ENCODE measurements around the gene HSD17B2. TPM values are rescaled to one million over a fixed set of nuclear protein-coding genes. Genes with fewer than 3 reads are reported as not detected.
"Not testable (repeated sequence)": the region's sequence is repeated elsewhere in the genome, so short reads cannot be mapped to it uniquely, and the experiment has no call there.

Gene HSD17B2
- total RNA-seq, 1 experiment from 2014 or later = 0.55 TPM

- DNase-seq (ENCODE audit: low spot score) (no peak), ATAC-seq (no peak)
- Mint-ChIP-seq H3K27ac (no peak overlapping the region), H3K36me3 (peaks cover 44% of the 10 kb centered on the region), H3K27me3 (ENCODE audit: low read depth) (peaks cover 19% of the 10 kb centered on the region), H3K4me1 (peaks cover 16% of the 10 kb centered on the region), H3K4me3 (no peak overlapping the region), H3K9me3 (peaks cover 56% of the 10 kb centered on the region)
- no peak for TF ChIP-seq MAX (CRISPR knock-in tag; IDR thresholded peaks at IDR 0.05)
- no peak for TF ChIP-seq MLX (CRISPR knock-in tag; IDR thresholded peaks at IDR 0.05)
- no peak for TF ChIP-seq GTF2I (CRISPR knock-in tag; conservative IDR thresholded peaks at IDR 0.05)
- TF ChIP-seq RELA (CRISPR knock-in tag; IDR thresholded peaks at IDR 0.05; ENCODE audit: borderline replicate concordance) = no peak
- no peak for TF ChIP-seq MYBL2 (CRISPR knock-in tag; IDR thresholded peaks at IDR 0.05)
- no peak for TF ChIP-seq ESRRA (CRISPR knock-in tag; IDR thresholded peaks at IDR 0.05; ENCODE audit: borderline replicate concordance)
- TF ChIP-seq GRHL2 (CRISPR knock-in tag; IDR thresholded peaks at IDR 0.05; ENCODE audit: insufficient replicate concordance, severe bottlenecking) = no peak
- no peak for TF ChIP-seq PRRX2 (CRISPR knock-in tag; IDR thresholded peaks at IDR 0.05)
- no peak for TF ChIP-seq ZNF263 (CRISPR knock-in tag; IDR thresholded peaks at IDR 0.05; ENCODE audit: low read depth)
- no peak for TF ChIP-seq ELF4 (CRISPR knock-in tag; IDR thresholded peaks at IDR 0.05; ENCODE audit: low read depth)
- TF ChIP-seq ZNF416 (CRISPR knock-in tag; IDR thresholded peaks at IDR 0.05) = no peak
- no peak for TF ChIP-seq CTCF (IDR thresholded peaks at IDR 0.05)
- no peak for TF ChIP-seq FOXK1 (CRISPR knock-in tag; IDR thresholded peaks at IDR 0.05)
- TF ChIP-seq RORB (CRISPR knock-in tag; IDR thresholded peaks at IDR 0.05) = no peak
- no peak for TF ChIP-seq ZNF219 (CRISPR knock-in tag; IDR thresholded peaks at IDR 0.05; ENCODE audit: borderline replicate concordance)
- no peak for TF ChIP-seq CBFB (CRISPR knock-in tag; IDR thresholded peaks at IDR 0.05; ENCODE audit: low read depth)
- ChIA-PET CTCF (no interaction called here), POLR2A (no interaction called here)
These were observed 26.0 kb upstream of the HSD17B2 start for GRCh38 chr16:82008957-82009592.

- H3K27ac Mint-ChIP-seq; H3K4me3 Mint-ChIP-seq; POLR2A ChIA-PET; ATAC-seq; CTCF ChIA-PET; DNase-seq (ENCODE audit: low spot score): not testable (repeated sequence)
- Mint-ChIP-seq H3K36me3 (peaks cover 44% of the 10 kb centered on the region), H3K27me3 (ENCODE audit: low read depth) (peaks cover 19% of the 10 kb centered on the region), H3K9me3 (peaks cover 57% of the 10 kb centered on the region), H3K4me1 (peaks cover 13% of the 10 kb centered on the region)
These were observed 25.3 kb upstream of the HSD17B2 start for GRCh38 chr16:82009789-82010188.

GRCh38 chr16:82010649-82011048 is 24.4 kb upstream of the HSD17B2 start:
- H3K4me3 Mint-ChIP-seq = no peak overlapping the region
- ChIA-PET CTCF (no interaction called here), POLR2A (no interaction called here)
- H3K4me1 Mint-ChIP-seq = peaks cover 4% of the 10 kb centered on the region
- ATAC-seq = no peak
- H3K27me3 Mint-ChIP-seq (ENCODE audit: low read depth) = peaks cover 20% of the 10 kb centered on the region
- peaks cover 65% of the 10 kb centered on the region for H3K9me3 Mint-ChIP-seq
- H3K27ac Mint-ChIP-seq = no peak overlapping the region
- no peak for DNase-seq (ENCODE audit: low spot score)
- H3K36me3 Mint-ChIP-seq = peaks cover 49% of the 10 kb centered on the region
- TF ChIP-seq IRF1 (CRISPR knock-in tag; IDR thresholded peaks at IDR 0.05) (no peak), ZNF671 (CRISPR knock-in tag; IDR thresholded peaks at IDR 0.05) (no peak), NFATC4 (CRISPR knock-in tag; IDR thresholded peaks at IDR 0.05) (no peak), ZNF425 (CRISPR knock-in tag; conservative IDR thresholded peaks at IDR 0.05) (no peak), E2F4 (CRISPR knock-in tag; IDR thresholded peaks at IDR 0.05; ENCODE audit: borderline replicate concordance, low read depth) (no peak), ZMAT4 (CRISPR knock-in tag; IDR thresholded peaks at IDR 0.05) (no peak), SMAD3 (CRISPR knock-in tag; IDR thresholded peaks at IDR 0.05; ENCODE audit: borderline replicate concordance) (no peak), ERG (CRISPR knock-in tag; IDR thresholded peaks at IDR 0.05) (no peak), KAT7 (CRISPR knock-in tag; IDR thresholded peaks at IDR 0.05; ENCODE audit: borderline replicate concordance) (no peak), MAX (CRISPR knock-in tag; IDR thresholded peaks at IDR 0.05) (no peak)

All from WTC11 (cell line).